Mesendoderm (in vitro differentiated cells): ENCODE measurements around the gene CRYBG2.

Experiments used
- DNase-seq: peaks from one replicate; pipeline ENCODE4 v3.0.0; 2013
- H2AK5ac ChIP-seq: 2 replicates; pipeline ENCODE4 v1.6.1; 2013; ENCODE audit warnings: low read length, inconsistent platforms
- H2BK120ac ChIP-seq: 2 replicates; pipeline ENCODE4 v1.6.1; 2013; ENCODE audit warnings: low read depth, mild to moderate bottlenecking, low read length, moderate library complexity, mixed read lengths
- H2BK15ac ChIP-seq: replicated peaks from 2 replicates; pipeline ENCODE4 v1.6.1; 2013; ENCODE audit warnings: low read depth, mild to moderate bottlenecking, moderate library complexity
- H2BK5ac ChIP-seq: 2 replicates; pipeline ENCODE4 v1.6.1; 2013; ENCODE audit warnings: low read length, inconsistent platforms
- H3K18ac ChIP-seq: 2 replicates; pipeline ENCODE4 v1.6.1; 2013; ENCODE audit warnings: mild to moderate bottlenecking, low read length, mixed read lengths
- H3K23ac ChIP-seq: one replicate; pipeline ENCODE4 v1.6.1; 2013; ENCODE audit warnings: low read length
- H3K27ac ChIP-seq: 2 replicates; pipeline ENCODE4 v1.5.1; 2013; ENCODE audit warnings: low read depth, mild to moderate bottlenecking, inconsistent platforms, low read length, moderate library complexity
- H3K27me3 ChIP-seq: 2 replicates; pipeline ENCODE4 v1.6.1; 2013; ENCODE audit warnings: low read length, control low read depth, mild to moderate bottlenecking, inconsistent platforms; ENCODE audit not compliant: insufficient read depth, poor library complexity
- H3K36me3 ChIP-seq: 2 replicates; pipeline ENCODE4 v1.6.1; 2013; ENCODE audit warnings: low read length, inconsistent platforms; ENCODE audit not compliant: control insufficient read depth, insufficient read depth
- H3K4ac ChIP-seq: one replicate; pipeline ENCODE4 v1.6.1; 2013; ENCODE audit warnings: low read depth, mild to moderate bottlenecking, low read length, moderate library complexity
- H3K4me1 ChIP-seq: 2 replicates; pipeline ENCODE4 v1.6.1; 2013; ENCODE audit warnings: low read depth, low read length, inconsistent platforms; ENCODE audit not compliant: control insufficient read depth
- H3K4me2 ChIP-seq: 2 replicates; pipeline ENCODE4 v1.6.1; 2013; ENCODE audit warnings: low read length
- H3K4me3 ChIP-seq: 2 replicates; pipeline ENCODE4 v1.5.1; 2013; ENCODE audit warnings: mild to moderate bottlenecking, low read length
- H3K56ac ChIP-seq: one replicate; pipeline ENCODE4 v1.6.1; 2013; ENCODE audit warnings: low read length
- H3K79me1 ChIP-seq: 2 replicates; pipeline ENCODE4 v1.6.1; 2013; ENCODE audit warnings: low read length, inconsistent platforms
- H3K79me2 ChIP-seq: 2 replicates; pipeline ENCODE4 v1.6.1; 2013; ENCODE audit warnings: mild to moderate bottlenecking, low read length; ENCODE audit not compliant: control insufficient read depth, insufficient read depth
- H3K9ac ChIP-seq: 2 replicates; pipeline ENCODE4 v1.6.1; 2013; ENCODE audit warnings: low read length, inconsistent platforms
- H4K5ac ChIP-seq: one replicate; pipeline ENCODE4 v1.6.1; 2013; ENCODE audit warnings: low read length
- H4K8ac ChIP-seq: one replicate; pipeline ENCODE4 v1.6.1; 2013; ENCODE audit warnings: low read depth, mild to moderate bottlenecking, control low read depth, low read length, moderate library complexity
- WGBS: extraction: QIAGEN DNeasy Blood & Tissue Kit; methylation state at CpG from one replicate; pipeline ENCODE4 v1.1.7; 2013; ENCODE audit warnings: low lambda C conversion rate, missing lambda C conversion rate; ENCODE audit not compliant: insufficient coverage; ENCODE audit errors: extremely low coverage; 5-methylcytosine and 5-hydroxymethylcytosine counted together

Gene CRYBG2

GRCh38 chr1:26367441-26367840 lies 13.5 kb upstream of the CRYBG2 start:
- no peak overlapping the region for H2BK5ac ChIP-seq
- no peak overlapping the region for H3K4me2 ChIP-seq
- no peak overlapping the region for H2AK5ac ChIP-seq
- no peak overlapping the region for H2BK120ac ChIP-seq
- no peak for DNase-seq
- no peak overlapping the region for H3K4ac ChIP-seq
- no peak overlapping the region for H3K23ac ChIP-seq
- no peaks in the 10 kb centered on the region for H3K27me3 ChIP-seq
- H3K27ac ChIP-seq: no peak overlapping the region
- H3K79me1 ChIP-seq: no peaks in the 10 kb centered on the region
- H3K18ac ChIP-seq: no peak overlapping the region
- peaks cover 3% of the 10 kb centered on the region for H3K4me1 ChIP-seq
- H2BK15ac ChIP-seq: no peak overlapping the region
- no peaks in the 10 kb centered on the region for H3K36me3 ChIP-seq
- H3K4me3 ChIP-seq: no peak overlapping the region
- H3K9ac ChIP-seq: no peak overlapping the region
- no CpG with 5 or more reads among the region's 6 CpGs for WGBS
- H3K79me2 ChIP-seq: no peaks in the 10 kb centered on the region
- H4K5ac ChIP-seq: no peak overlapping the region
- H3K56ac ChIP-seq: no peak overlapping the region
- H4K8ac ChIP-seq: no peak overlapping the region

- Histone ChIP-seq H3K56ac (no peak overlapping the region), H4K8ac (no peak overlapping the region), H3K4me1 (peaks cover 3% of the 10 kb centered on the region), H2BK120ac (no peak overlapping the region), H2AK5ac (no peak overlapping the region), H3K4me3 (no peak overlapping the region), H3K36me3 (no peaks in the 10 kb centered on the region), H2BK15ac (no peak overlapping the region), H2BK5ac (no peak overlapping the region), H3K18ac (no peak overlapping the region), H3K9ac (no peak overlapping the region), H3K4ac (no peak overlapping the region), H3K79me2 (no peaks in the 10 kb centered on the region), H3K79me1 (no peaks in the 10 kb centered on the region), H3K27ac (no peak overlapping the region), H3K4me2 (no peak overlapping the region), H3K23ac (no peak overlapping the region), H3K27me3 (no peaks in the 10 kb centered on the region), H4K5ac (no peak overlapping the region)
- no CpG with 5 or more reads among the region's 9 CpGs for WGBS
- DNase-seq: no peak
Observed at GRCh38 chr1:26364956-26365355, 11.0 kb upstream of the CRYBG2 start.

GRCh38 chr1:26363549-26364448 lies 9.9 kb upstream of the CRYBG2 start:
- Histone ChIP-seq H3K4ac (no peak overlapping the region), H3K36me3 (no peaks in the 10 kb centered on the region), H2AK5ac (no peak overlapping the region), H3K27me3 (no peaks in the 10 kb centered on the region), H3K27ac (no peak overlapping the region), H3K56ac (no peak overlapping the region), H4K8ac (no peak overlapping the region), H2BK5ac (no peak overlapping the region), H3K79me1 (no peaks in the 10 kb centered on the region), H3K4me1 (peaks cover 3% of the 10 kb centered on the region), H3K4me2 (no peak overlapping the region), H2BK15ac (no peak overlapping the region), H2BK120ac (no peak overlapping the region), H4K5ac (no peak overlapping the region), H3K9ac (no peak overlapping the region), H3K18ac (no peak overlapping the region), H3K79me2 (no peaks in the 10 kb centered on the region), H3K4me3 (no peak overlapping the region), H3K23ac (no peak overlapping the region)
- peak; percentile 92 for DNase-seq
- no CpG with 5 or more reads among the region's 26 CpGs for WGBS

DNA sequence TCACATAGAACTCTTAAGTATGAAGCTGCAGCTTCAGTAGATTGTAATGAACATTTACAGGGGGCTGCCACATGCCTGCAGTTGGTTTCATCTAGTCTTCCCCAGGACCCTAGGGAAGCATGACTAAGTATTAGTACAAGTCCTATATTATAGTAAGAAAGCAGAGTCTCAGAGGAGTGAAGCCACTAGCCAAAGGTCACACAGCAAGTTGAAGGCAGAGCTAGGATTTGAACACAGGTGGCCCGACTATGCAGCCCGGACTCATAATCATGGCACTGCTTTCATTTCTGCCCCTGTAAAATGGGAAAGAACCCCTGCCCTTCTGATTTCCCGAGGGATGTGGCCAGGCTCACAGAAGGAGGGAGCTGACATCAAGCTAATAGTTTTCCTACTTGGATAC lies 8.4 kb upstream of the CRYBG2 start:
- H3K79me1 ChIP-seq: no peaks in the 10 kb centered on the region
- H4K8ac ChIP-seq: no peak overlapping the region
- H3K9ac ChIP-seq: no peak overlapping the region
- no peak overlapping the region for H2BK5ac ChIP-seq
- no peak overlapping the region for H3K4ac ChIP-seq
- H3K36me3 ChIP-seq: no peaks in the 10 kb centered on the region
- H3K4me1 ChIP-seq: peaks cover 3% of the 10 kb centered on the region
- no peak overlapping the region for H3K4me2 ChIP-seq
- no peak overlapping the region for H4K5ac ChIP-seq
- H3K56ac ChIP-seq: no peak overlapping the region
- no peak overlapping the region for H3K4me3 ChIP-seq
- no peak overlapping the region for H3K18ac ChIP-seq
- no peaks in the 10 kb centered on the region for H3K27me3 ChIP-seq
- no peak for DNase-seq
- WGBS: no CpG with 5 or more reads among the region's 3 CpGs
- H2BK120ac ChIP-seq: no peak overlapping the region
- H3K27ac ChIP-seq: no peak overlapping the region
- no peak overlapping the region for H2BK15ac ChIP-seq
- no peak overlapping the region for H2AK5ac ChIP-seq
- no peaks in the 10 kb centered on the region for H3K79me2 ChIP-seq
- no peak overlapping the region for H3K23ac ChIP-seq

GRCh38 chr1:26361605-26362122 lies 7.7 kb upstream of the CRYBG2 start:
- H3K9ac ChIP-seq: no peak overlapping the region
- H3K23ac ChIP-seq: no peak overlapping the region
- H2BK120ac ChIP-seq: no peak overlapping the region
- no peak overlapping the region for H3K4me3 ChIP-seq
- no peak overlapping the region for H2AK5ac ChIP-seq
- no peaks in the 10 kb centered on the region for H3K79me1 ChIP-seq
- H2BK5ac ChIP-seq: no peak overlapping the region
- no peak overlapping the region for H3K4ac ChIP-seq
- no peak overlapping the region for H3K4me2 ChIP-seq
- H3K79me2 ChIP-seq: no peaks in the 10 kb centered on the region
- H3K18ac ChIP-seq: no peak overlapping the region
- H3K56ac ChIP-seq: no peak overlapping the region
- H4K8ac ChIP-seq: no peak overlapping the region
- H3K27ac ChIP-seq: no peak overlapping the region
- H4K5ac ChIP-seq: no peak overlapping the region
- WGBS: no CpG with 5 or more reads among the region's 12 CpGs
- peaks cover 3% of the 10 kb centered on the region for H3K4me1 ChIP-seq
- no peaks in the 10 kb centered on the region for H3K36me3 ChIP-seq
- no peak overlapping the region for H2BK15ac ChIP-seq
- no peak for DNase-seq
- no peaks in the 10 kb centered on the region for H3K27me3 ChIP-seq
